Astrocyte (in vitro differentiated cells and primary cell): ENCODE results near the gene NARS2.

Source experiments
- EZH2 ChIP-seq: IDR thresholded peaks from 2 replicates; pipeline ENCODE4 v1.6.1; 2012; ENCODE audit warnings: mild to moderate bottlenecking, low read length, inconsistent platforms; ENCODE audit not compliant: insufficient read depth
- TF ChIP-seq, protein P1 (sequence below): IDR thresholded peaks from 2 replicates; pipeline ENCODE4 v1.5.1; 2011; ENCODE audit warnings: low read depth, mild to moderate bottlenecking, inconsistent platforms, low read length, moderate library complexity; ENCODE audit not compliant: insufficient read depth

DNA sequence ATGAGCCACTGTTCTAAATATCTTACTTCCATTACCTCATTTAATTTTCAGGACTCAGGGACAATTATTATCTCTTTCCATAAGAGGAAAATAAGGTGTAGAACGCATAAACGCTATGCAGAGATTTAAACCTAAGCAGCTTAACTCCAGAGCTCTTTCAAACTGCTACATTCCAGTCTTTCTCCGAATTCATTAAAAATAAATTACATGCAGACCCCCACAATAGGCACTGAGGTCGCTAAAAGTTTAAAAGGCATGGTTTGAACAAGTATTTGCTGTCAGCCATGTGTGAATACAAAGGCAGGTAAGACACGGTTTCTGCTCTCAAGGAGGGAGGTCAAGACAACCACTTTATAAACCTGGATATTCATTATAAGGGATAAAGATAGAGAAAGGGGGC is 983 bp downstream of the NARS2 start:
- TF ChIP-seq, protein P1, sequence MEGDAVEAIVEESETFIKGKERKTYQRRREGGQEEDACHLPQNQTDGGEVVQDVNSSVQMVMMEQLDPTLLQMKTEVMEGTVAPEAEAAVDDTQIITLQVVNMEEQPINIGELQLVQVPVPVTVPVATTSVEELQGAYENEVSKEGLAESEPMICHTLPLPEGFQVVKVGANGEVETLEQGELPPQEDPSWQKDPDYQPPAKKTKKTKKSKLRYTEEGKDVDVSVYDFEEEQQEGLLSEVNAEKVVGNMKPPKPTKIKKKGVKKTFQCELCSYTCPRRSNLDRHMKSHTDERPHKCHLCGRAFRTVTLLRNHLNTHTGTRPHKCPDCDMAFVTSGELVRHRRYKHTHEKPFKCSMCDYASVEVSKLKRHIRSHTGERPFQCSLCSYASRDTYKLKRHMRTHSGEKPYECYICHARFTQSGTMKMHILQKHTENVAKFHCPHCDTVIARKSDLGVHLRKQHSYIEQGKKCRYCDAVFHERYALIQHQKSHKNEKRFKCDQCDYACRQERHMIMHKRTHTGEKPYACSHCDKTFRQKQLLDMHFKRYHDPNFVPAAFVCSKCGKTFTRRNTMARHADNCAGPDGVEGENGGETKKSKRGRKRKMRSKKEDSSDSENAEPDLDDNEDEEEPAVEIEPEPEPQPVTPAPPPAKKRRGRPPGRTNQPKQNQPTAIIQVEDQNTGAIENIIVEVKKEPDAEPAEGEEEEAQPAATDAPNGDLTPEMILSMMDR, result no peak
- no peak for TF ChIP-seq EZH2
